ENCODE data around the gene ASB16. TPM values are rescaled to one million over a fixed set of nuclear protein-coding genes. Genes with fewer than 3 reads are reported as not detected.

ASB16 gene
- total RNA-seq, 1 experiment from 2014 or later, result 0.11 TPM

- Mint-ChIP-seq H3K4me1 (no peaks in the 10 kb centered on the region), H3K27ac (no peak overlapping the region), H3K27me3 (ENCODE audit: low read depth) (no peaks in the 10 kb centered on the region), H3K4me3 (no peak overlapping the region), H3K36me3 (peaks cover 55% of the 10 kb centered on the region), H3K9me3 (no peaks in the 10 kb centered on the region)
- POLR2A ChIA-PET, result no interaction called here
- DNase-seq (ENCODE audit: low spot score) (no peak), ATAC-seq (no peak)
- CTCF ChIA-PET, result interaction anchor here (3.0 kb wide), 1 partner anchor 13 kb away, joined by 15 read pairs; no protein-coding TSS in a partner anchor
- TF ChIP-seq SMAD4 (CRISPR knock-in tag; IDR thresholded peaks at IDR 0.05) (no peak), SP1 (CRISPR knock-in tag; conservative IDR thresholded peaks at IDR 0.05) (no peak), CREM (CRISPR knock-in tag; IDR thresholded peaks at IDR 0.05) (no peak), GRHL2 (CRISPR knock-in tag; IDR thresholded peaks at IDR 0.05; ENCODE audit: insufficient replicate concordance, severe bottlenecking) (no peak), ZNF263 (CRISPR knock-in tag; IDR thresholded peaks at IDR 0.05; ENCODE audit: low read depth) (no peak), SOX15 (CRISPR knock-in tag; IDR thresholded peaks at IDR 0.05) (no peak), MYBL2 (CRISPR knock-in tag; IDR thresholded peaks at IDR 0.05) (no peak), USF2 (CRISPR knock-in tag; IDR thresholded peaks at IDR 0.05) (no peak), ZNF671 (CRISPR knock-in tag; IDR thresholded peaks at IDR 0.05) (no peak), TP53 (CRISPR knock-in tag; IDR thresholded peaks at IDR 0.05) (no peak), ZBTB43 (CRISPR knock-in tag; IDR thresholded peaks at IDR 0.05) (no peak), ZNF423 (CRISPR knock-in tag; IDR thresholded peaks at IDR 0.05) (no peak), KAT7 (CRISPR knock-in tag; IDR thresholded peaks at IDR 0.05; ENCODE audit: borderline replicate concordance) (no peak), E2F5 (CRISPR knock-in tag; IDR thresholded peaks at IDR 0.05) (no peak), ZNF425 (CRISPR knock-in tag; conservative IDR thresholded peaks at IDR 0.05) (no peak), RELA (CRISPR knock-in tag; IDR thresholded peaks at IDR 0.05; ENCODE audit: borderline replicate concordance) (no peak), FOXP1 (CRISPR knock-in tag; IDR thresholded peaks at IDR 0.05; ENCODE audit: borderline replicate concordance) (no peak), RORB (CRISPR knock-in tag; IDR thresholded peaks at IDR 0.05) (no peak)
Measured at GRCh38 chr17:44155488-44155887, 15.0 kb upstream of the ASB16 start.

- CTCF ChIA-PET, result interaction anchor here (1.4 kb wide), 1 partner anchor 9 kb away, joined by 5 read pairs; no protein-coding TSS in a partner anchor
- H3K27ac Mint-ChIP-seq, result no peak overlapping the region
- DNase-seq (ENCODE audit: low spot score) (no peak), ATAC-seq (no peak)
- POLR2A ChIA-PET, result no interaction called here
- no peak overlapping the region for H3K4me3 Mint-ChIP-seq
- no peaks in the 10 kb centered on the region for H3K4me1 Mint-ChIP-seq
- peaks cover 51% of the 10 kb centered on the region for H3K36me3 Mint-ChIP-seq
- no peaks in the 10 kb centered on the region for H3K9me3 Mint-ChIP-seq
- no peaks in the 10 kb centered on the region for H3K27me3 Mint-ChIP-seq (ENCODE audit: low read depth)
- TF ChIP-seq ELF4 (CRISPR knock-in tag; IDR thresholded peaks at IDR 0.05; ENCODE audit: low read depth) (no peak), RELA (CRISPR knock-in tag; IDR thresholded peaks at IDR 0.05; ENCODE audit: borderline replicate concordance) (no peak), ERG (CRISPR knock-in tag; IDR thresholded peaks at IDR 0.05) (no peak), ZNF121 (CRISPR knock-in tag; IDR thresholded peaks at IDR 0.05) (no peak), CREB1 (CRISPR knock-in tag; IDR thresholded peaks at IDR 0.05) (no peak), E2F1 (CRISPR knock-in tag; IDR thresholded peaks at IDR 0.05) (no peak), SMAD4 (CRISPR knock-in tag; IDR thresholded peaks at IDR 0.05) (no peak), ZNF671 (CRISPR knock-in tag; IDR thresholded peaks at IDR 0.05) (no peak), ZNF512 (CRISPR knock-in tag; IDR thresholded peaks at IDR 0.05; ENCODE audit: borderline replicate concordance) (no peak), OVOL2 (CRISPR knock-in tag; IDR thresholded peaks at IDR 0.05; ENCODE audit: borderline replicate concordance) (no peak)
Measured at GRCh38 chr17:44159519-44160210, 10.8 kb upstream of the ASB16 start.
